Amniotic epithelial cell (primary cell): ENCODE data around the gene TCEAL8.

ENCODE experiments used
- DNase-seq: peaks from one replicate; pipeline ENCODE4 v3.0.0-alpha.2; 2010; ENCODE audit warnings: low read depth

TCEAL8 gene

DNA sequence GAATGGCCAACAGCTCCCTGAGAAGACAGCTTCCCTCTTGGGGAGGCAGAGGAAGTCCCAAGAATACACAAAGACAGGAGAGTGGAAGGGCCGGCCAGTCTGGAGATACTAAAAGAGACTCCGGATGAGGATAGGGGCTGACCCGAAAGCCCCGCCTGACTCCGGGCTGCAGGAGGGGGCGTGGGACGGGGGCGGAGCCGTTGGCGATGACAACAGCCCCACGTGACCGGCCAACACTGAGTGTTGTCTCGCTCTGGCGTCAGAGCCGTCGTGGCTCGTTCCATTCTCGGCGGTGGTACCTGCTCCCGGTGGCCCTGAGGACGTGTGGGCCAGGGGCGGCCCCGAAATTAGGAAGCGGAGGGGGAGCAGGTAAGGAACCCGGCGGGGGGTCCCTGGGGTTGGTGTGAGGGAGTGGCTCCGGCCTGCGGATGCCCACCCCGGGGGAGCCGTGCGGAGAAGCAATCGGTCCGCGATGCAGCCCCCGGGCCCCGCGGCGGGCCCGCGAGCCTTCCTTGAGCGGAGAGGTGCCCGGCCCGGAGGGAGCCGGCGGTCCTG, 40.0 kb downstream of the TCEAL8 start, which contains the start of gene BEX4:
Gene BEX4, plus strand, starts transcription at position 239 of the 555 bp plus-strand sequence. CDS start 1,046 bp downstream, outside the sequence.
- DNase-seq = peak; percentile 62

GRCh38 chrX:103212749-103213457, 42.1 kb downstream of the TCEAL8 start:
- no peak for DNase-seq

DNA sequence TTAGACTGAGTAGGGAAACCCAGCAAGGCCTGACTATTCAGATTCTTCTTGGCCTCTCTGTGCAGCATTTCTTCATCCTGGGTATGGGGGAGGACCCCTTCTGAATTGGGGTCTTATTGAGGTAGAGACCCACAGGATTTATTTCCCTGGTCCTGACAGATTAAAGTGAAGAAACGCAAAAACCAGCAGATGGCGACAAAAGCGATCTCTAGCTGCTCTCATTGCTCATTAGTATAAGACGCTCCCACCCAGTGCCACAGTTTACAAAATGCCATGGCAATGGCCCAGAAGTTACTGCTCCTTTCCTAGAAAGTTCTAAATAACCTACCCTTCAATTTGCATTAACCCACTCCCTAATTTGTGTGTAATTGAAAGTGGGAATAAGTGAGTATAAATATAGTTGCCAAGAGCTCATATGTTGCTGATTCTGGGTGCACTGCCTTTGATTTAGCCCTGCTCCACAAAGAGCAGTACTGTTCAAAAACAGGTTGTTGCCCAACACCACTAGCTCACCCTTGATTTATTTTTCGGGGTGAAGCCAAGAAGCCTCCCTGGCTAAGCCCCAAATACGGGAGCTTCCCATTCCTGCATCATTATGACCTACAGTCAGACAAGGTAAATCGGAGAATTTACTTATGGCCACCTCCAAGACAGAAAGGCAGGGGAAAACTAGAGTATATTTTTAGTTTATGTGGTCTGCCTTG, 43.8 kb downstream of the TCEAL8 start:
- DNase-seq = peak; percentile 48

DNA sequence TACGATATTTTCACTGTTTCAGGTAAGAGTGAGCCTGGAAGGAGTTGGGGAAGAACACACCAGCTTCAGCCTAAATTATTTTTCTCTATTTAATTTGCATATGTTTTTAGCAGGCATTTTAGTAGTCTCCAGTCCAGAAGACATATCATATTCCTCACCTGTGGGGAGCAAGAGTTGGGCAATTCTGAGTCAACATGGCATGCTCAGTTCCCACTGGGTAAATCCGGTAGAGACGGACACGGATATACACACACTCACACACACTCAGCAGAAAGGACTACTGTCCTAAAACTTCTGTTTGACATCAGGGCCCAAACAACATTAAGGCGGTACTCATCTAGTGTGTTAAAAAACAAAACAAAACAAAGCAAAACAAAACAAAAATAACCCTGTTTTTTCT, 44.9 kb downstream of the TCEAL8 start:
- DNase-seq = peak; percentile 15
